Ammon's horn (tissue), 1 donor: ENCODE results near the gene TTR.
A peak's percentile ranks its signal among the peaks of the same experiment; 100 is the strongest.

Source experiments
- DNase-seq: peaks from one replicate; pipeline ENCODE4 v3.0.0-alpha.2; 2016; ENCODE audit warnings: low spot score

Gene TTR

GRCh38 chr18:31591628-31592027 is at the start of gene TTR:
TTR (plus strand) TSS chr18:31591877; CDS start chr18:31591903, 26 bp downstream.
- no peak for DNase-seq

- no peak for DNase-seq
Measured at GRCh38 chr18:31546476-31546875, 45.2 kb upstream of the TTR start.

GRCh38 chr18:31548853-31549252 is 42.8 kb upstream of the TTR start:
- DNase-seq, result no peak

- DNase-seq, result no peak
Measured at GRCh38 chr18:31549416-31549815, 42.3 kb upstream of the TTR start.

- no peak for DNase-seq
Measured at GRCh38 chr18:31551883-31552282, 39.8 kb upstream of the TTR start.

- no peak for DNase-seq
Measured at GRCh38 chr18:31553800-31554199, 37.9 kb upstream of the TTR start.

- DNase-seq, result no peak
Measured at GRCh38 chr18:31554776-31555175, 36.9 kb upstream of the TTR start.

GRCh38 chr18:31555971-31556747 is 35.5 kb upstream of the TTR start:
- DNase-seq, result peak; percentile 82

- no peak for DNase-seq
Measured at GRCh38 chr18:31557446-31557845, 34.2 kb upstream of the TTR start.

- no peak for DNase-seq
Measured at GRCh38 chr18:31558567-31558966, 33.1 kb upstream of the TTR start.

- DNase-seq, result no peak
Measured at GRCh38 chr18:31562726-31563125, 29.0 kb upstream of the TTR start.

- DNase-seq, result no peak
Measured at GRCh38 chr18:31563778-31564177, 27.9 kb upstream of the TTR start.

- DNase-seq, result no peak
Measured at GRCh38 chr18:31565345-31565744, 26.3 kb upstream of the TTR start.

GRCh38 chr18:31565782-31566512 is 25.7 kb upstream of the TTR start:
- no peak for DNase-seq

- no peak for DNase-seq
Measured at GRCh38 chr18:31566576-31567306, 24.9 kb upstream of the TTR start.

- DNase-seq, result no peak
Measured at GRCh38 chr18:31572368-31572767, 19.3 kb upstream of the TTR start.

- no peak for DNase-seq
Measured at GRCh38 chr18:31573051-31573450, 18.6 kb upstream of the TTR start.

GRCh38 chr18:31574359-31574758 is 17.3 kb upstream of the TTR start:
- no peak for DNase-seq

- no peak for DNase-seq
Measured at GRCh38 chr18:31575515-31576257, 16.0 kb upstream of the TTR start.

- no peak for DNase-seq
Measured at GRCh38 chr18:31576670-31577069, 15.0 kb upstream of the TTR start.

GRCh38 chr18:31577195-31577594 is 14.5 kb upstream of the TTR start:
- DNase-seq, result no peak

- DNase-seq, result no peak
Measured at GRCh38 chr18:31578126-31578525, 13.6 kb upstream of the TTR start.
